Upper lobe of left lung (tissue), 6 donors: ENCODE data around the gene NUP210. TPM values are rescaled to one million over a fixed set of nuclear protein-coding genes. Genes with fewer than 3 reads are reported as not detected.
A peak's percentile ranks its signal among the peaks of the same experiment; 100 is the strongest.

Experiments used
- ATAC-seq, 2 donors: fragments of 200-7000 bp; cut with Tn5 transposase; one replicate each; pipeline ENCODE4 v1.9.1; 2022; ENCODE audit warnings: mild to moderate bottlenecking in 2 of 2, moderate library complexity in 2 of 2; ENCODE audit not compliant: low FRiP score in 2 of 2
- DNase-seq, 2 donors: peaks; one replicate each; pipeline ENCODE4 v3.0.0-alpha.2; 2019 to 2020
- H3K27ac ChIP-seq, 4 donors: fragments of 200-600 bp; sonication (generic); one replicate each; pipeline ENCODE4 v1.5.1; 2016 to 2019
- H3K27me3 ChIP-seq, 4 donors: fragments of 200-600 bp; sonication (generic); one replicate each; pipeline ENCODE4 v1.5.1; 2017 to 2019
- H3K36me3 ChIP-seq, 4 donors: fragments of 200-600 bp; sonication (generic); one replicate each; pipeline ENCODE4 v1.5.1; 2016 to 2019
- H3K4me1 ChIP-seq, 4 donors: fragments of 200-600 bp; sonication (generic); one replicate each; pipeline ENCODE4 v1.5.1; 2018 to 2019
- H3K4me3 ChIP-seq, 4 donors: fragments of 200-600 bp; sonication (generic); one replicate each; pipeline ENCODE4 v1.5.1; 2017 to 2019; ENCODE audit warnings: mild to moderate bottlenecking in 2 of 4, moderate library complexity in 1 of 4
- H3K9me3 ChIP-seq, 4 donors: fragments of 200-600 bp; sonication (generic); one replicate each; pipeline ENCODE4 v1.5.1; 2018 to 2019
- EP300 ChIP-seq, 4 donors: sonication (generic); formaldehyde crosslinking; IDR thresholded peaks; one replicate each; pipeline ENCODE4 v1.5.1; 2017; ENCODE audit warnings: antibody characterized with exemption in 4 of 4, control low read depth in 2 of 4
- POLR2A ChIP-seq, 4 donors: fragments of 450-650 bp; IDR thresholded peaks; one replicate each; pipeline ENCODE4 v1.5.1; 2016 to 2017; ENCODE audit warnings: antibody characterized with exemption in 4 of 4, mild to moderate bottlenecking in 2 of 4
- POLR2AphosphoS5 ChIP-seq, 2 donors: sonication (generic); formaldehyde crosslinking; IDR thresholded peaks; one replicate each; pipeline ENCODE4 v1.5.1; 2017; ENCODE audit warnings: antibody characterized with exemption in 2 of 2
- WGBS, 2 donors: methylation state at CpG; one replicate each; pipeline ENCODE4 v1.1.5; 2017 to 2018; 5-methylcytosine and 5-hydroxymethylcytosine counted together
- total RNA-seq, 6 donors: library from RNA; depleted of rRNA in 4 of 6; stranded (reverse); fragments of >200 nt in 4 of 6; gene quantifications; one replicate each; pipeline versions ENCODE4 v1.1.0 to v1.2.1, GENCODE V29; 2016 to 2021
- TF ChIP-seq, protein P1 (sequence below), 6 experiments: fragments of 450-650 bp in 4 of 6; fragments of 200-600 bp in 2 of 6; sonication (generic) in 2 of 6; IDR thresholded peaks; one replicate each; pipeline ENCODE4 v1.5.1; 2016 to 2019; ENCODE audit warnings: antibody characterized with exemption in 6 of 6
- donor health status: DM: no; HTN: no; CAD: no; lungs with moderate emphysema.
- donor health status: DM: no; HTN: yes; CAD: no; lungs with severe emphysema.

Gene NUP210
- total RNA-seq, 6 donors from 2014 or later: 14.6 to 23.0 (median 20.8) TPM

DNA sequence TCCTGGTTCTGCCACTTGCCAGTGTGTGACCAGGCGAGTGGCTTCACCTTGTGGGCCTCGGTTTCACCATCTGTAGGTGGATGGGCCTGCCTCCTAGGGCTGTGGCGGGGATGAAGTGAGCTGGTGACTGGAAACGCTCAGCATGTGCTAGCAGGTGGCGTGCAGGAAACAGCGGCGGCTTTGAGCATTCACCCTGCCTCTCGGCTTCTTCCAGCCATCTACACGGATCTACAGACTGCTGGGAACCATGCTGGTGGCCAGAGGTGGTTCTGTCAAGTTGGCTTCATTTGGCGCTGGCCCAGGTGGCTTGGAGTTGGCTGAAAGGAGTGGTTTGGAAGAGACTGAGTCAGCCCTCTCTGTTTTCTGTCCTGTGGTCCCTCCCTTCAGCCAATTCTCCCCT, 106.3 kb downstream of the NUP210 start:
- no peaks in the 10 kb centered on the region for H3K27me3 ChIP-seq
- DNase-seq (no peak), ATAC-seq (no peak)
- no peak overlapping the region for H3K4me3 ChIP-seq
- H3K4me1 ChIP-seq: no peaks in the 10 kb centered on the region
- no peaks in the 10 kb centered on the region for H3K9me3 ChIP-seq
- WGBS, 2 donors: 90 to 97% methylated on average over 8 to 10 of the region's 10 CpGs
- TF ChIP-seq POLR2AphosphoS5 (IDR thresholded peaks at IDR 0.05) (no peak), EP300 (IDR thresholded peaks at IDR 0.05) (no peak), POLR2A (IDR thresholded peaks at IDR 0.05) (no peak)
- TF ChIP-seq, protein P1, sequence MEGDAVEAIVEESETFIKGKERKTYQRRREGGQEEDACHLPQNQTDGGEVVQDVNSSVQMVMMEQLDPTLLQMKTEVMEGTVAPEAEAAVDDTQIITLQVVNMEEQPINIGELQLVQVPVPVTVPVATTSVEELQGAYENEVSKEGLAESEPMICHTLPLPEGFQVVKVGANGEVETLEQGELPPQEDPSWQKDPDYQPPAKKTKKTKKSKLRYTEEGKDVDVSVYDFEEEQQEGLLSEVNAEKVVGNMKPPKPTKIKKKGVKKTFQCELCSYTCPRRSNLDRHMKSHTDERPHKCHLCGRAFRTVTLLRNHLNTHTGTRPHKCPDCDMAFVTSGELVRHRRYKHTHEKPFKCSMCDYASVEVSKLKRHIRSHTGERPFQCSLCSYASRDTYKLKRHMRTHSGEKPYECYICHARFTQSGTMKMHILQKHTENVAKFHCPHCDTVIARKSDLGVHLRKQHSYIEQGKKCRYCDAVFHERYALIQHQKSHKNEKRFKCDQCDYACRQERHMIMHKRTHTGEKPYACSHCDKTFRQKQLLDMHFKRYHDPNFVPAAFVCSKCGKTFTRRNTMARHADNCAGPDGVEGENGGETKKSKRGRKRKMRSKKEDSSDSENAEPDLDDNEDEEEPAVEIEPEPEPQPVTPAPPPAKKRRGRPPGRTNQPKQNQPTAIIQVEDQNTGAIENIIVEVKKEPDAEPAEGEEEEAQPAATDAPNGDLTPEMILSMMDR (IDR thresholded peaks at IDR 0.05): no peak
- peaks cover 0 to 47% (median 21%) of the 10 kb centered on the region in 4 donors for H3K36me3 ChIP-seq
- H3K27ac ChIP-seq: no peak overlapping the region

DNA sequence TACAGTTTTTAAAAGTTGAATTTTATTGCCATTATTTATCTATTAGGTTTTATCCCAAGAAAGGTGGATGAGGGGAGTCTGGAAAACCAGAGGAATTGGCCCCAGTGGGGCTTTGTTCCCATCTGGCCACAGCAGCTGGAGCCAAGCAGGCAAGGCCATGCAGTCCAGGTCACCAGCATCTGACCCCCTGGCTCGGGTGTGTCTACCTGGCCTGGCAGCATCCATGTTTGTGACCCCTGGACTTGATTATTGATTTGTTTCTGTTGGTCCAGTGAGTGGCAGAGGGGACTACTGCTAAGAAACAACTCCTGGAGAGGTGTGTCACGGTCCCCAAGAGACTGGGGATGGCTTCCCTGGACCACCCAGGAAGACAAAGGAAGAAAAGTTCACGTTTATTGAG, 111.1 kb downstream of the NUP210 start:
- TF ChIP-seq, protein P1 (IDR thresholded peaks at IDR 0.05): no peak
- TF ChIP-seq POLR2A (IDR thresholded peaks at IDR 0.05): no peak
- TF ChIP-seq POLR2AphosphoS5 (IDR thresholded peaks at IDR 0.05): no peak
- TF ChIP-seq EP300 (IDR thresholded peaks at IDR 0.05): no peak
- DNase-seq (no peak), ATAC-seq (no peak)
- WGBS, 2 donors: 73 to 74% methylated on average over 2 to 3 of the region's 3 CpGs
- Histone ChIP-seq H3K27ac (no peak overlapping the region), H3K27me3 (no peaks in the 10 kb centered on the region), H3K4me1 (no peaks in the 10 kb centered on the region), H3K4me3 (no peak overlapping the region), H3K36me3 (peaks cover 0 to 6% (median 0%) of the 10 kb centered on the region in 4 donors), H3K9me3 (no peaks in the 10 kb centered on the region)

DNA sequence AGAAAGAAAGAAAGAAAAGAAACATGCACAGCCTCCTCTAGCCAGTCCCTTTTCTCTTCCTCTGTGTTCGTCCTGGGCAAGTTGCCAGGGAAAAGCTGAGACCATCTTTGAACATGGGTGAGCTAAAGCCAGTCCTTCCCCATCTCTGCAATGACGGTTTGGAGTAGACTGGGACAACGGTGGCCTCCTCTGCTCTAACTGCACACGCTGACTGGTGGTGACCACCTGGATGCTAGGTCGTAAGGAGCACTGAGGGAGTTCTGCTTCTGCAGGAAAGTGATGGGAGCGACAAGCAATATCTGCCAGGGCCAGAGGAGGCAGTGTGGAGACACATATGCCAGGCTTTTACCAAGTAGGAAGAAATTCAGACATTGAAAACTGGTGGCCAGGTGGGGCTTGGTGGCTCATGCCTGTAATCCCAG, 111.7 kb downstream of the NUP210 start:
- Histone ChIP-seq H3K9me3 (no peaks in the 10 kb centered on the region), H3K4me3 (no peak overlapping the region), H3K27ac (no peak overlapping the region), H3K4me1 (no peaks in the 10 kb centered on the region), H3K27me3 (no peaks in the 10 kb centered on the region), H3K36me3 (peaks cover 0 to under 1% (median 0%) of the 10 kb centered on the region in 4 donors)
- 16 to 31% methylated on average over 6 of the region's 6 CpGs for WGBS, 2 donors
- ATAC-seq (no peak), DNase-seq (no peak)
- no peak for TF ChIP-seq POLR2AphosphoS5 (IDR thresholded peaks at IDR 0.05)
- TF ChIP-seq POLR2A (IDR thresholded peaks at IDR 0.05): no peak
- TF ChIP-seq, protein P1 (IDR thresholded peaks at IDR 0.05): peak in 5 of 6 experiments; percentile 17 to 33 (median 28)
- TF ChIP-seq EP300 (IDR thresholded peaks at IDR 0.05): no peak

DNA sequence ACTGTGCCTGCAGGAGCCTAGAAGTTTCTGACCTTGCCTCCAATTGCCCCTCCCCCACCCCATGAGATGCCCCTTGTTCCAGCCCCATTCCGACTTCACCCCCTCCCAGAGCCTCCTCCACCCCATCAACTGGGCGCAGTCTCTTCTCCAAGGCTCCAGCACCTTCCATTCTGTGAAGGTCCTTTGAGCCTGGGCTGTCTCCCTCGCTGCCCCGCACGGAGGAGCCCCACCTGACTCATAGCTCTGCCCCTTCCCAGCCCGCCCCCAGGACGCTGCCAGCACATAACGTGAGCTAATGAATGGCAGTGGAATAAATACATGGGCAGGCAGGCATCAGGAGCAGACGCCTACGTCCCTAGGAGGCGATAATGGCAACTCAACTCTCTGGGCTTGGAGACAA, 113.1 kb downstream of the NUP210 start:
- ATAC-seq (no peak), DNase-seq (no peak)
- 83 to 85% methylated on average over 7 to 11 of the region's 11 CpGs for WGBS, 2 donors
- Histone ChIP-seq H3K4me1 (no peaks in the 10 kb centered on the region), H3K36me3 (no peaks in the 10 kb centered on the region), H3K9me3 (no peaks in the 10 kb centered on the region), H3K27ac (no peak overlapping the region), H3K27me3 (no peaks in the 10 kb centered on the region), H3K4me3 (no peak overlapping the region)
- TF ChIP-seq, protein P1 (IDR thresholded peaks at IDR 0.05): no peak
- no peak for TF ChIP-seq POLR2AphosphoS5 (IDR thresholded peaks at IDR 0.05)

DNA sequence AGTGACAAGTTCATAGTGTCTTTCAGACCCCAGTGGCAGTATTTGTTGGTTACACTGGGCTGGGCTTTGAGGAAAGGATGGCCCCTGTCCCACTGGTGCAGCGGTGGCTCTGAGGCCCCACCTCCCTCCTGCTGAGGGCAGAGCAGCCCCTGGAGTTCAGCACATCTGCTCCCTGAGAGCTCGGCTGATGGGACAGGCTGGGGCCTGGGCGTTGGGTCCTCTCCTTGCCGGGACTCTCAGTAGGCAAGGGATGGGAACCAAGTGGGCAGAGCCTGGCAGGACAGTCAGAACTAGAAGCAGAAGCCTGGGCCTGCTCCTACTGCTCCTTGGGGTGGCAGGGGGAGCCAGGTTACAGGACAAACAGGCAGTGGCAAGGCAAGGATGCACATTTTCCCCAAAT, 114.5 kb downstream of the NUP210 start:
- H3K27ac ChIP-seq: no peak overlapping the region
- no peak for TF ChIP-seq EP300 (IDR thresholded peaks at IDR 0.05)
- TF ChIP-seq POLR2A (IDR thresholded peaks at IDR 0.05): no peak
- no peak for TF ChIP-seq POLR2AphosphoS5 (IDR thresholded peaks at IDR 0.05)
- TF ChIP-seq, protein P1 (IDR thresholded peaks at IDR 0.05): no peak
- WGBS, 2 donors: 80 to 100% methylated on average over 1 to 4 of the region's 4 CpGs
- no peaks in the 10 kb centered on the region for H3K4me1 ChIP-seq
- H3K36me3 ChIP-seq: no peaks in the 10 kb centered on the region
- H3K27me3 ChIP-seq: no peaks in the 10 kb centered on the region
- ATAC-seq (peak in 1 of 2 donors; percentile 3), DNase-seq (no peak)
- no peak overlapping the region for H3K4me3 ChIP-seq
- H3K9me3 ChIP-seq: no peaks in the 10 kb centered on the region
